ENCODE results near the gene RFC1.
"Not testable (repeated sequence)": the region's sequence is repeated elsewhere in the genome, so short reads cannot be mapped to it uniquely, and the experiment has no call there.

Gene RFC1

GRCh38 chr4:39302901-39303300 is 63.3 kb downstream of the RFC1 start:
- no peak for DNase-seq

GRCh38 chr4:39295784-39296183 is 70.4 kb downstream of the RFC1 start:
- no peak for DNase-seq

DNA sequence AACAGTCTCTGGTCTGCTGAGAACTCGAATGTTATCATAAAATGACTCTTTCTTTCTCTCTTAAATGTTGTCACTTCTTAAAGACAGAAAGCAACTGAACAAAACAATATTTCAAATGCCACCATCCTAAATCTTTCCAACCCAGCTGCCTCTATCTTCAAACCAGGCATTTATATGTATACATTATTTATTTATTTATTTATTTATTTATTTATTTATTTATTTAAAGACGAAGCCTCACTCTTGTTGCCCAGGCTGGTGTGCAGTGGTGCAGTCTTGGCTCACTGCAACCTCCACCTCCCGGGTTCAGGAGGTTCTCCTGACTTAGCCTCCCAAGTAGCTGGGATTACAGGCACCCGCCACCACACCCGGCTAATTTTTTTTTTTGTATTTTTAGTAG is 73.7 kb downstream of the RFC1 start:
- not testable (repeated sequence) for DNase-seq

DNA sequence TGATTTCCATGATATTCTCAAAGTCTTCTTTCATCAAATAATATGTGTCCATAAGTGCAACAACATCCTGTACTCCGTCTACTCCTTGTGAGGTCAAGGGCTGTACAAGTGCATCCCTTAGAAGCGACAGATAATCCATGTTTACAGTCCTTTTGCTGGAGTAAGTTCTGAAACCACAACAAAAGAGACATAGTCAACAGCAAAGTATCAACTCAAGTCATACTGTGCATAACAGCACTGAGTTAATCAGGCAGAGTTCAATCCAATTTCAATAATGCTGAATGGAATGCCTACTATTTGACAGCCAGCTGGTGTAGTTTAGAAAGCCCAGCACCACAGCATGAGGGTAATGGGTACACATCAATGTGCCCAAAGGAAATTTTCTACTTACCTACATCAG is 74.5 kb downstream of the RFC1 start:
- no peak for DNase-seq

DNA sequence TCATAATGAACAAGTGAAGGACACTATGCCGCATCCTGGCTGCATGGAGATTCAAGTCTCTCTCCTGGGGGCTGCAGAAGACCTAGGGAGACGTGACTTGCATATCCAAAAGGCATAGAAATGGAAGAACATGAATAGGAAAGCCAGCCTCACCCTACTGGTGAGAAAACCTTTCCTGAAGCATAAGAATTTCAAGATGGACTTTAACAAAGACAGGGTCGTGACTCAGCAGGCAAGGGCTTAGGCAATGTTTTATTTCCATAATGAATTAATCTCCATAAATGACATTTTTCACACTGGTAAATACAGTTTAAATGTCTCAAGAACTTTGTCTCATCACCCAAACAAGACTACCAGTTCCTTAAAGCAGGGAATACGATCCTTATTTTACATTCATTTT is 78.9 kb downstream of the RFC1 start:
- no peak for DNase-seq

- no peak for DNase-seq
Measured at GRCh38 chr4:39286263-39286662, 79.9 kb downstream of the RFC1 start.

DNA sequence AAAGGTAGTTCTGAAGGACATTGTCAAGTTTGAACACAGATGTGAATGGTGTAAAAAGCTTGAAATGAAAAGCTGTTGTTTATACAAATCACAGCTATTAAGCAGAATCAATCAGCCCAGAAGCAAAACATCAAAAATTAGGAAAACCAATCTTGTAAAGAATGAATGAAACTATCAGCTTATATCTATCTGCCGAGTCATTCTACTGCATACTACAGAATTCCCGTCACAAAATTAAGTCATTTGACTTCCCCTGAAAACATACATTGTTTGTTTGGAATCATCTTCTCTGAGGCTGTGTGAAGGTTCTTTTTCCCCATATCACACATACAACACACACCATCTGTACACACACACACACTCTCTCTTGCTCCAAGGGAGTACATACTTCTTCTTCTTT is 80.3 kb downstream of the RFC1 start:
- no peak for DNase-seq

DNA sequence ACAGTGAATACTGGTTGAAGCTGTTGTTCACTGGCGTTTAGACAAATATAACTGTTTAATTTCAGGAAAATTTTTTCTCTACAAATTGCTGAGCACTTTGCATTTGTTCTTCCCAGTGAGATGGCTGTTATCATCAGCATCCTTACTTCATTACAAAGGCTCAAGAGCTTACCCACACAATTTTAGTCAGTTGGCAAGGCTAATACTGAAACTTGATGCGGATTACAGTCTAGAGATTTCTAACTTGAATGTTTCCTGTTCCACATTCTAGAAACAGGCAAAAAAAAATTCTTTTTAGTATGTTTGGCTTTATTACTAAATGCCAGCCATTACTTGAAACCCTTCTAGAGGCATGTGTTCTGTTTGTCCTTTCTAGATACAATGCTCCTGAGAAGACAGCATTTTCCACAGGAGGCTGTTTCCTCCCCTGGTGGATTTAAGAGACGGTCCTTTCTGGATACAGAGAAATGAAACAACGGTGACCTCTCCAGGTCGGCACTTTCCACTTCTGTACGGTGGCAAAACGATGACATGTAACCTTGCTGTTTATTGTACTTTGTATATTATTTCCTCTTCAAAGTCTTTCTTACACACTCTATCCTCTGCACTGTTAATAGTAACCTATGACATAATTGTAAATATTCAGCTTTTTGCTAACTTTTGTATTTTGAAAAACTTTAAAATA is 80.9 kb downstream of the RFC1 start:
- no peak for DNase-seq

GRCh38 chr4:39280770-39281169 is 85.4 kb downstream of the RFC1 start:
- no peak for DNase-seq

- DNase-seq = no peak
Measured at GRCh38 chr4:39279416-39279815, 86.7 kb downstream of the RFC1 start.

DNA sequence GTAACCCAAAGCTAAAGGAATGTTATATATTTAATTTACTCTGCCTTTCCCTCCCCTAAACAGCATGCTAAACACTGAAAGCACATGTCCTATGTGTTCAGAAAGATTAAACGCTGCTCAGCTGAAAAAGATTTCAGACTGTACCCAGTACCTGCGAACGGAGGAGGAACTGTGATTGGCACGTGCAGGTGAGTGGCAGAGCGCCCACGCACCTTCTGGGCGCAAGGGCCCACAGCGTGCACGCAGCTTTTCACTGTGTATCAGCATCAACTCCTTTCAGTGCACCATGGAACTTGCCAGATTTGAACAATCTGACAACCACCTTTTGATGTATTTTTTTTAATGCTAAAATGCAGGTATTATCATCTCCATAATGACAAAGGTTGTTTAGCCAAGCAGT is 87.7 kb downstream of the RFC1 start:
- no peak for DNase-seq

- not testable (repeated sequence) for DNase-seq
Measured at GRCh38 chr4:39277661-39278060, 88.5 kb downstream of the RFC1 start.

DNA sequence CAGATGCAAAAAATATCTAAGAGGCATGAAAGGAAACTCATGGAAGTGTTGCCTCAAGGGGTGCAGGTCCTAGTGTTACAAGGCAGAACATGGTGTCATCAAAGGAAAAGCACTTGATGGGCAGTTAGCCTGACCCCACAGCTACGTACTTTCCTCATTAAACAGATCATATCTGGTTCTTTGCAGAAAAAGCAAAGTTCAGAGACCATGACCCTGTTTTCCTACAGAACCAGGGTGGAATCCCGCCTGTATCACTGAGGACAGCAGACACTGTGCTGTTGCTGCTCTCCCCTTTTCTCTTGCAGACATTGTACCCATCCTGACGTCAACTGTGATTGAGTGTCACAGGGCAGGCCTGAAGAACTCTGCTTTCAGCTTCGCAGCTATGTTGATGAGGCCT is 91.7 kb downstream of the RFC1 start:
- DNase-seq = no peak

DNA sequence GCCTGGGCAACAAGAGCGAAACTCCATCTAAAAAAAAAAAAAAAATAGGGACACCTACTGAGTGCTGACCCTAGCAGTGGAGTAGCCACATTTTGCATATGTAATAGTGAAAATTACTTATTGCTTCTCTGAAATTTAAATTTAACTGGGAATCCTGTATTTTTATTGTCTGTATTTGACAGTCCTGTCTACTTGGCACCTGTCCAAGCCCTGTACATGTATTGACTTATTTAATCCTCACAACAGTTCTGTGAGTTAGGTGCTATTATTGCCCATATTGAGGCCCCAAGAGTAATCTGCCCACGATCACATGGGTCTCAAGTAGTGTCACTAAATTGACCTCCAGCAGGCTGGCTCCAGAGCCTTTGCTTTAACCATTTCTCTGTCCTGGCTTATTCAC is 102.3 kb downstream of the RFC1 start:
- no peak for DNase-seq

DNA sequence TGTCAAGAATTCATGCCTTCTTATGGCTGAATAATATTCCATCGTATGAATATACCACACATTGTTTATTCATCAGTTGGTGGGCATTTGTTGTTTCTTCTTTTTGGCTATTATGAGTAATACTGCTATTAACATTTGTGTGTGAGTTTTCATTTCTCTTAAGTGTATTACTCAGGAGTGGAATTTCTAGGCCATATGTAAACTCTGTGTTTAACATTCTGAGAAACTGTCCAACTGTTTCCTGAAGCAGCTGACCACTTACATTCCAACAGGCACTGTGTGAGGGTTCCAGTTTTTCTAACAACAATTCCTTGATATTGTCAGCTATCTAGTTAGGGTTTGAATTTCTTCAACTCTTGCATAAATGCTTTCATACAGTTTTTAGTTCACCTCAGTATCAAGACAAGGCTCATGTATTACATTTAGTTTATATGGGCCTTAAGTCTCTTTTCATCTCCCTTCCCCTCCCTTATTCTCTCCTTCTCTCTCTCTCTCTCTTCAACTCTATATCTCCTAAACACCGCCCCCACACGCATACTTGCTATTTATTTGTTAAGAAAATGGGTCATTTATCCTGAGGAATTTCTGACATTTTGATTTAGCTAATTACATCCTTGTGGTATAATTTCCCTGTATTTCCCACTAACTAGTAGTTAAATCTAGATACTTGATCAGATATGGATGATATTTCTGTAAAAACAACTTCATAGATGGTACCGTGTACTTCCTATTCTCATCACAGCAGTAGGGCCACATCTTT is 106.4 kb downstream of the RFC1 start:
- DNase-seq = no peak

DNA sequence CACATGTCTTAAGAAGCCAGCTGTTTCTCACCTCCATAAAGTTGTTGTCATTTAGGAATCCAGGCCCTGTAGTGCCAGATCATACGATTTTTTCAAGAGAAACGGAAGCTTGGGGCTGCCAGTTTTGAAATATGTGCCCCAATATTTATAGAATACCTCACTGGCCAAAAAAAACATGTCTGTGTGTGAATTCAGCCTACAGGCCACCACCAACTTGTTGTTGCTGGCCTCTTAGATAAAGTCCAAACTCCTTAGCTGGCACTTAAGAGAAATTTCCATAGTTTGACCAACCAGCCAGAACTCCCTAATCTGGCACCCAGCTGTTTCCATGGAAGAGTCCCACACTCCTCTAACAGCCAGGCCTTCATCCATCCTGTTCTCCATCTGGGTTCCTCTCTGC is 109.7 kb downstream of the RFC1 start:
- no peak for DNase-seq

DNA sequence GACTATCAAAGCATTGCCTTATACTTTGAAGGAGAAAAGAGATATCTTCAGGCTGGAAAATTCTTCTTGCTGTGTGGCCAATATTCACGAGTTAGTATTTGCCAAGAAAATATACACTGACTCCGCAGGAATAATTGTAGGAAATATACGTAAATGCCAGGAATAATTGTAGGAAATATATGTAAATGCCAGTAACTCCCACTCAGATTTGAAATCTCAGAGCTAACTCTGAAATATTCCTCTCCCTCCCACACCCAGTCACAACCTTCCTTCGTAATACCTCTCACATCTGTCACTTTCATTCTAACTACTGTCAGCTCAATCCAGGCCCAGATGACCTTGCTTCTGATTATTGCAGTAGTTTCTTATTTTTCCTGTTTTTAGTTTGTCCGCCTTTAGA is 110.3 kb downstream of the RFC1 start:
- no peak for DNase-seq

GRCh38 chr4:39255266-39255665 is 110.9 kb downstream of the RFC1 start:
- DNase-seq = no peak

DNA sequence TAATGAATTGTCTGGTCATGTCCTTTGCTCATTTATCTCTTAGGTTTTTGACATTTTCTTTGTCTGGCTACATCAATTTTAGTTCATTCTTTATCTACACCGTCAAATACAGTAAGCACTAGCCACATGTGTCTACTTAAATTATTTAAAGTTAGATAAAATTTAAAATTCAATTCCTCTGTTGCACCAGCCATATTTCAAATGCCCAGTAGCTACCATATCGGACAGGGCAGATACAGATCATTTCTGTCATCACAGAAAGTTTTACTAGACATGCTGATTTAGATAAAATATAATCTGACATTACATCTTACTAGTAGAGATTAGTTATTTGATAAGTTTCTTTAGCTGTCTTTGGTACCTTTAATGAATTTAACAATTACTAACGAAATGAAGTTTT is 122.7 kb downstream of the RFC1 start:
- no peak for DNase-seq

Data from stimulated activated CD4-positive, alpha-beta T cell treated with anti-CD3 and anti-CD28 coated beads, Interleukin-2, amount 100 ng/mL, for 48 hours (primary cell).